Neural cell (in vitro differentiated cells): ENCODE results near the gene CARTPT. TPM values are rescaled to one million over a fixed set of nuclear protein-coding genes. Genes with fewer than 3 reads are reported as not detected.

Source experiments
- H2AFZ ChIP-seq: fragments of 200-600, 300-800 bp; sonication (generic), shearing (Covaris generic); 2 replicates; pipeline ENCODE4 v1.6.0; 2014; ENCODE audit warnings: low read depth, mild to moderate bottlenecking, antibody characterized with exemption, low read length, moderate library complexity
- H3F3A ChIP-seq: fragments of 200-600 bp; shearing (Covaris generic); 2 replicates; pipeline ENCODE4 v1.6.1; 2016; ENCODE audit warnings: mild to moderate bottlenecking, moderate library complexity, mixed read lengths, antibody characterized with exemption, low read length; ENCODE audit not compliant: insufficient read depth, poor library complexity, severe bottlenecking
- H3K27ac ChIP-seq: fragments of 200-600, 300-800 bp; sonication (generic), shearing (Covaris generic); 2 replicates; pipeline ENCODE4 v1.5.1; 2014; ENCODE audit warnings: mild to moderate bottlenecking, low read length, moderate library complexity
- H3K27me3 ChIP-seq: fragments of 300-800, 200-600 bp; sonication (generic), shearing (Covaris generic); 2 replicates; pipeline ENCODE4 v1.6.0; 2014; ENCODE audit warnings: mild to moderate bottlenecking, low read depth, low read length, moderate library complexity; ENCODE audit not compliant: insufficient read depth
- H3K36me3 ChIP-seq: fragments of 300-800, 200-600 bp; sonication (generic), shearing (Covaris generic); 2 replicates; pipeline ENCODE4 v1.5.1; 2014; ENCODE audit warnings: mild to moderate bottlenecking, antibody characterized with exemption, low read length, moderate library complexity; ENCODE audit not compliant: insufficient read depth
- H3K4me2 ChIP-seq: fragments of 300-800, 200-600 bp; sonication (generic), shearing (Covaris generic); 2 replicates; pipeline ENCODE4 v1.6.0; 2014; ENCODE audit warnings: mild to moderate bottlenecking, low read length
- H3K4me3 ChIP-seq: fragments of 300-800, 200-600 bp; sonication (generic), shearing (Covaris generic); 2 replicates; pipeline ENCODE4 v1.5.1; 2014; ENCODE audit warnings: mild to moderate bottlenecking, low read length, moderate library complexity
- H3K79me2 ChIP-seq: fragments of 200-600 bp; shearing (Covaris generic); replicated peaks from 2 replicates; pipeline ENCODE4 v1.6.0; 2014; ENCODE audit warnings: mild to moderate bottlenecking, low read length, moderate library complexity; ENCODE audit not compliant: insufficient read depth
- H3K9ac ChIP-seq: fragments of 300-800, 200-600 bp; sonication (generic), shearing (Covaris generic); 2 replicates; pipeline ENCODE4 v1.6.1; 2016; ENCODE audit warnings: mild to moderate bottlenecking, low read length, mixed read lengths
- H3K9me2 ChIP-seq: fragments of 200-600 bp; shearing (Covaris generic); 2 replicates; pipeline ENCODE4 v1.6.1; 2016; ENCODE audit warnings: mild to moderate bottlenecking, low read length, mixed read lengths; ENCODE audit not compliant: insufficient read depth
- H3K9me3 ChIP-seq: fragments of 200-600, 300-800 bp; sonication (generic), shearing (Covaris generic); 2 replicates; pipeline ENCODE4 v1.6.1; 2016; ENCODE audit warnings: mild to moderate bottlenecking, mixed run types, low read length, moderate library complexity, mixed read lengths
- H4K20me1 ChIP-seq: fragments of 200-600 bp; shearing (Covaris generic); 2 replicates; pipeline ENCODE4 v1.6.1; 2016; ENCODE audit warnings: mild to moderate bottlenecking, mixed run types; ENCODE audit not compliant: insufficient read depth
- CTCF ChIP-seq: fragments of 450-650 bp; IDR thresholded peaks from 2 replicates; pipeline ENCODE4 v1.5.1; 2014; ENCODE audit warnings: antibody characterized with exemption, mild to moderate bottlenecking, moderate library complexity; ENCODE audit not compliant: poor library complexity, severe bottlenecking
- EP300 ChIP-seq: fragments of 450-650 bp; conservative IDR thresholded peaks from 2 replicates; pipeline ENCODE4 v1.6.1; 2014; ENCODE audit warnings: antibody characterized with exemption, mild to moderate bottlenecking, moderate library complexity; ENCODE audit not compliant: poor library complexity, severe bottlenecking
- EZH2 ChIP-seq: fragments of 200-600, 300-800 bp; shearing (Covaris generic), sonication (generic); IDR thresholded peaks from 2 replicates; pipeline ENCODE4 v1.6.1; 2014; ENCODE audit warnings: antibody characterized with exemption, low read length, borderline replicate concordance, mild to moderate bottlenecking; ENCODE audit not compliant: insufficient read depth, poor library complexity, severe bottlenecking
- MXI1 ChIP-seq: fragments of 450-650 bp; conservative IDR thresholded peaks from 2 replicates; pipeline ENCODE4 v1.6.1; 2014; ENCODE audit warnings: antibody characterized with exemption, mild to moderate bottlenecking; ENCODE audit not compliant: poor library complexity, severe bottlenecking
- POLR2AphosphoS5 ChIP-seq: IDR thresholded peaks from 2 replicates; pipeline ENCODE4 v1.6.1; 2012
- RAD21 ChIP-seq: fragments of 450-650 bp; conservative IDR thresholded peaks from 2 replicates; pipeline ENCODE4 v1.6.1; 2014; ENCODE audit warnings: antibody characterized with exemption, mild to moderate bottlenecking, moderate library complexity
- REST ChIP-seq: IDR thresholded peaks from 2 replicates; pipeline ENCODE4 v1.6.1; 2012; ENCODE audit warnings: borderline replicate concordance
- SMC3 ChIP-seq: fragments of 450-650 bp; conservative IDR thresholded peaks from 2 replicates; pipeline ENCODE4 v1.6.1; 2014; ENCODE audit warnings: antibody characterized with exemption, mild to moderate bottlenecking, moderate library complexity; ENCODE audit not compliant: poor library complexity
- TAF1 ChIP-seq: IDR thresholded peaks from 2 replicates; pipeline ENCODE4 v1.6.1; 2012; ENCODE audit warnings: low read depth
- polyA plus RNA-seq: library from polyadenylated mRNA; depleted of rRNA; stranded (reverse); fragments of >200 nt; gene quantifications from 2 replicates; pipeline ENCODE4 v1.2.3, GENCODE V29; 2014

Gene CARTPT
- polyA plus RNA-seq, 1 donor from 2014 or later: 0.71 TPM

- no peak overlapping the region for H2AFZ ChIP-seq
- no peaks in the 10 kb centered on the region for H3K27me3 ChIP-seq
- H4K20me1 ChIP-seq: no peaks in the 10 kb centered on the region
- H3K9me3 ChIP-seq: no peaks in the 10 kb centered on the region
- no peaks in the 10 kb centered on the region for H3K9me2 ChIP-seq
- H3F3A ChIP-seq: no peaks in the 10 kb centered on the region
- no peak for TF ChIP-seq REST
- no peak for TF ChIP-seq TAF1
- no peak for TF ChIP-seq MXI1
- no peak for TF ChIP-seq EZH2
- no peak for TF ChIP-seq EP300
- TF ChIP-seq CTCF: no peak
- TF ChIP-seq RAD21: no peak
- TF ChIP-seq POLR2AphosphoS5: no peak
- TF ChIP-seq SMC3: no peak
- no peaks in the 10 kb centered on the region for H3K36me3 ChIP-seq
- no peak overlapping the region for H3K9ac ChIP-seq
- H3K27ac ChIP-seq: no peak overlapping the region
- H3K79me2 ChIP-seq: no peaks in the 10 kb centered on the region
- H3K4me3 ChIP-seq: no peak overlapping the region
- no peak overlapping the region for H3K4me2 ChIP-seq
Observed at GRCh38 chr5:71752441-71753190, 33.5 kb downstream of the CARTPT start.

DNA sequence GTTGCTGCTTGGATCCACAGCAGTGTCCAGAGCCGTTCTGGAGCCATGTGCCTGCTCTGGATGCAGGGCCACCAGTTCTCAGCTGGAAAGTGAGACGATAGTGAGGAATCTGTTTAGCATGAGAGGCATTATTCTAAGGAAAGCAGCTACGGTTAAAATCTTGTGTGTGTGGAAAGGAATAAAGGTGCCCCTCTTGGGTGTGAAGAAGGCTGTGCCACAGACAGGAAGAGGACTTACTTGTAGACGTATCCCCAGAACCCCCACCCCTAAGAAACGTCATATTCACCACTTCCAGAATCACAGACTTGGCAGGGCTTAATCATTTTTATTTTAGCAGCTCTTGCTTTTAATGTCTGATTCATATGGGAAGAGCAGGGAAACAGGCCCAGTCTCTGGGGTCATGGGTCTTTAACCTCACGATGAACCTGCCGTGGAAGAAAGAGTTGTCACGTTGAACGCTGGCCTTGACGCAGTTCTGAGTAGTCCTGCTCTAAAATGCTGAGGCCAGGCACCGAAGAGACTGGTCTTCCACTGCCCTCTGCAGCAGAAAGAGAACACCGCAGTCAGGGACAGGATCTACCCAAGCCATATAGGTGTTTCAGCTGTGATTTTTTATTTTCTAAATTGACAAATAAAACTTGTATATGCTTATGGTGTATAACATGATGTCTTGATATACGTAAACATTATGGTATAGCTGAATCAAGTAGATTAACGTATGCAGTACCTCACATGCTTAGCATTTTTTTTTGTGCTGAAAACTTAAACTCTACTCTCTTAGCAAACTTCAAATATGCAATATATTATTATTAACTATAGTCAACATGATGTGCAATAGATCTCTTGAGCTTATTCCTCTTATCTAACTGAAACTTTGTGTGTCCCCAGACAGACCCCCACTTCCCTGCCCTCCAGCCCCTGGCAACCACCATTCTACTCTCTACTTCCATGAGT is 38.8 kb downstream of the CARTPT start:
- TF ChIP-seq SMC3: peak; percentile 86
- TF ChIP-seq REST: no peak
- no peak for TF ChIP-seq MXI1
- no peak for TF ChIP-seq POLR2AphosphoS5
- no peak for TF ChIP-seq TAF1
- peak; percentile 89 for TF ChIP-seq CTCF
- TF ChIP-seq EP300: no peak
- TF ChIP-seq RAD21: peak; percentile 94
- no peak for TF ChIP-seq EZH2
- no peaks in the 10 kb centered on the region for H3F3A ChIP-seq
- no peaks in the 10 kb centered on the region for H3K9me2 ChIP-seq
- no peaks in the 10 kb centered on the region for H3K36me3 ChIP-seq
- no peaks in the 10 kb centered on the region for H3K9me3 ChIP-seq
- H3K4me3 ChIP-seq: no peak overlapping the region
- H3K9ac ChIP-seq: no peak overlapping the region
- H3K79me2 ChIP-seq: no peaks in the 10 kb centered on the region
- H3K4me2 ChIP-seq: no peak overlapping the region
- H4K20me1 ChIP-seq: no peaks in the 10 kb centered on the region
- H3K27me3 ChIP-seq: no peaks in the 10 kb centered on the region
- H3K27ac ChIP-seq: no peak overlapping the region
- H2AFZ ChIP-seq: no peak overlapping the region
